HepG2 (cell line): Measurements from ENCODE around the gene MBD2. TPM values are rescaled to one million over a fixed set of nuclear protein-coding genes. Genes with fewer than 3 reads are reported as not detected.

Experiments
- CHD2 ChIP-seq: IDR thresholded peaks from 2 replicates; pipeline ENCODE4 v1.6.1; 2011; ENCODE audit warnings: low read depth, low read length, improper control_type of control experiment
- FOXJ3 ChIP-seq: sonication (generic); formaldehyde crosslinking; IDR thresholded peaks from 2 replicates; pipeline ENCODE4 v1.4.0; 2020; ENCODE audit warnings: missing genetic modification reagents, mild to moderate bottlenecking, borderline replicate concordance
- HOMEZ ChIP-seq: IDR thresholded peaks from 2 replicates; pipeline ENCODE4 v1.6.1; 2016; ENCODE audit warnings: low read depth
- KAT2B ChIP-seq: fragments of 150-350 bp; IDR thresholded peaks from 2 replicates; pipeline ENCODE4 v1.6.1; 2014; ENCODE audit warnings: low read depth, low read length, borderline replicate concordance
- KLF11 ChIP-seq: IDR thresholded peaks from 2 replicates; pipeline ENCODE4 v1.6.1; 2016; ENCODE audit warnings: missing compliant biosample characterization
- KMT2B ChIP-seq: IDR thresholded peaks from 2 replicates; pipeline ENCODE4 v1.6.1; 2016; ENCODE audit warnings: missing genetic modification reagents, missing compliant biosample characterization
- NBN ChIP-seq: fragments of 450-650 bp; conservative IDR thresholded peaks from 2 replicates; pipeline ENCODE4 v1.6.1; 2017
- NR0B2 ChIP-seq: sonication (generic); formaldehyde crosslinking; IDR thresholded peaks from 2 replicates; pipeline ENCODE4 v1.4.0; 2020; ENCODE audit warnings: mild to moderate bottlenecking, missing genetic modification reagents
- RBFOX2 ChIP-seq: fragments of 200-400 bp; formaldehyde crosslinking; IDR thresholded peaks from 2 replicates; pipeline ENCODE4 v1.6.1; 2017; ENCODE audit warnings: low read depth, mild to moderate bottlenecking, low read length
- RFX3 ChIP-seq: IDR thresholded peaks from 2 replicates; pipeline ENCODE4 v1.6.1; 2016; ENCODE audit warnings: missing biosample characterization, missing genetic modification reagents
- RFXANK ChIP-seq: IDR thresholded peaks from 2 replicates; pipeline ENCODE4 v1.6.1; 2016
- TEAD3 ChIP-seq: optimal IDR thresholded peaks from 2 replicates; pipeline ENCODE3; 2016; ENCODE audit warnings: borderline replicate concordance
- ZNF12 ChIP-seq: sonication (generic); formaldehyde crosslinking; IDR thresholded peaks from 2 replicates; pipeline ENCODE4 v1.5.0; 2020; ENCODE audit warnings: missing genetic modification reagents
- ZNF138 ChIP-seq: sonication (generic); formaldehyde crosslinking; IDR thresholded peaks from 2 replicates; pipeline ENCODE4 v1.5.0; 2020; ENCODE audit warnings: mild to moderate bottlenecking, low read depth, missing genetic modification reagents
- ZNF232 ChIP-seq: sonication (generic); formaldehyde crosslinking; IDR thresholded peaks from 2 replicates; pipeline ENCODE4 v1.4.0; 2020; ENCODE audit warnings: missing genetic modification reagents, borderline replicate concordance
- ZNF33B ChIP-seq: sonication (generic); formaldehyde crosslinking; IDR thresholded peaks from 2 replicates; pipeline ENCODE4 v1.5.1; 2020; ENCODE audit warnings: mild to moderate bottlenecking, missing genetic modification reagents
- ZNF614 ChIP-seq: IDR thresholded peaks from 2 replicates; pipeline ENCODE4 v1.6.1; 2018; ENCODE audit warnings: missing biosample characterization, missing genetic modification reagents, inconsistent platforms, borderline replicate concordance
- ZNF678 ChIP-seq: sonication (generic); formaldehyde crosslinking; IDR thresholded peaks from 2 replicates; pipeline ENCODE4 v1.4.0; 2020; ENCODE audit warnings: mild to moderate bottlenecking, missing genetic modification reagents
- ZNF7 ChIP-seq: IDR thresholded peaks from 2 replicates; pipeline ENCODE4 v1.6.1; 2016; ENCODE audit warnings: missing biosample characterization, missing genetic modification reagents
- ZNF777 ChIP-seq: sonication (generic); formaldehyde crosslinking; IDR thresholded peaks from 2 replicates; pipeline ENCODE4 v1.4.0; 2020; ENCODE audit warnings: missing genetic modification reagents
- ZNF784 ChIP-seq: sonication (generic); formaldehyde crosslinking; IDR thresholded peaks from 2 replicates; pipeline ENCODE4 v1.5.1; 2020; ENCODE audit warnings: missing genetic modification reagents, mild to moderate bottlenecking, borderline replicate concordance
- ZSCAN9 ChIP-seq: IDR thresholded peaks from 2 replicates; pipeline ENCODE4 v1.6.1; 2016; ENCODE audit warnings: borderline replicate concordance
- polyA plus RNA-seq, 8 experiments: library from polyadenylated mRNA; depleted of rRNA in 3 of 8; stranded (reverse) in 7 of 8; unstranded in 1 of 8; fragments of >200 nt; fragmentation: Illumina TruSeq in 4 of 8; extraction: Trizol in 4 of 8; gene quantifications; 2 replicates each; pipeline versions ENCODE4 v1.2.1 to v1.2.3, GENCODE V29; 2011 to 2016; ENCODE audit warnings: low read depth in 4 of 8, missing spikeins in 1 of 8, mixed read lengths in 1 of 8; ENCODE audit not compliant: insufficient read depth in 1 of 8
- total RNA-seq, 5 experiments: library from RNA; depleted of rRNA; stranded (reverse); fragments of >200 nt; fragmentation: Illumina TruSeq; extraction: Trizol; gene quantifications; 2 replicates each; pipeline ENCODE4 v1.2.3, GENCODE V29; 2016; ENCODE audit warnings: low read depth in 1 of 5
- TF ChIP-seq, protein P1 (sequence below): sonication (generic); formaldehyde crosslinking; IDR thresholded peaks from 2 replicates; pipeline ENCODE4 v1.5.0; 2020; ENCODE audit warnings: mild to moderate bottlenecking, missing genetic modification reagents, borderline replicate concordance
- TF ChIP-seq, protein P2 (sequence below): sonication (generic); formaldehyde crosslinking; IDR thresholded peaks from 2 replicates; pipeline ENCODE4 v1.4.0; 2020; ENCODE audit warnings: missing genetic modification reagents, borderline replicate concordance

The MBD2 gene
- total and polyA plus RNA-seq, 2 of the 13 experiments (the other 11 are each of a cell fraction or from before 2014, with no cell fraction given): 19.1 to 38.5 TPM

DNA sequence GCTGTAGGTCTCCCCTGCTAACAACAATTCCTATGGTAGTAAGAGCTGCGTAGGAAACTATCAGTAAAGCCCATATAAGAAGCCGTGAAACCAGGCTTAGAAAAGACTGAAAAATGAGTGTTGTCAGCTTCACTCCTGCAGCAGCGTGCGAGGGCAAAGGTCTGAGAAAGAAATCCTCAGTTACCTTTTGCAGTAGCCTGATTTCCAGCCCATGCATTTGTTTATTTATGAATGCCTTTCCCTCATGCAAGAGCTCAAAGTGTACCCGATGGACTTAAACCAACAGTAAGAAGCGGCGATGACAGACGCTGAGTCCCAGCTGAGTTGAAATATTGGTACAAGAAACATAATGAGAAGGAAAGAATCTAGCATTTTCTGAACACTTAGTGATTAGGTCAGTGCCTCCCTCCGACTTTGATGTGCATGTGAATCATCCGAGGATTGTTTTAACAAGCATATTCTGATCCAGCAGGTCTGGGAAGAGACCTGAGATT lies 29.8 kb upstream of the MBD2 start (continued):
- TF ChIP-seq, protein P1, sequence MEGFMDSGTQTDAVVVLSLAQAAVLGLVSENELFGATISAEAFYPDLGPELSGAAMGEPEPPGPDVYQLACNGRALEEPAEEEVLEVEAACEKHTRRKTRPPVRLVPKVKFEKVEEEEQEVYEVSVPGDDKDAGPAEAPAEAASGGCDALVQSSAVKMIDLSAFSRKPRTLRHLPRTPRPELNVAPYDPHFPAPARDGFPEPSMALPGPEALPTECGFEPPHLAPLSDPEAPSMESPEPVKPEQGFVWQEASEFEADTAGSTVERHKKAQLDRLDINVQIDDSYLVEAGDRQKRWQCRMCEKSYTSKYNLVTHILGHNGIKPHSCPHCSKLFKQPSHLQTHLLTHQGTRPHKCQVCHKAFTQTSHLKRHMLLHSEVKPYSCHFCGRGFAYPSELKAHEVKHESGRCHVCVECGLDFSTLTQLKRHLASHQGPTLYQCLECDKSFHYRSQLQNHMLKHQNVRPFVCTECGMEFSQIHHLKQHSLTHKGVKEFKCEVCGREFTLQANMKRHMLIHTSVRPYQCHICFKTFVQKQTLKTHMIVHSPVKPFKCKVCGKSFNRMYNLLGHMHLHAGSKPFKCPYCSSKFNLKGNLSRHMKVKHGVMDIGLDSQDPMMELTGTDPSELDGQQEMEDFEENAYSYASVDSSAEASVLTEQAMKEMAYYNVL (CRISPR knock-in tag): no peak
- TF ChIP-seq ZNF678 (CRISPR knock-in tag) (no peak), KMT2B (CRISPR knock-in tag) (peak; percentile 64; the same call in 1 of the 2 replicates), FOXJ3 (CRISPR knock-in tag) (peak; percentile 71; the same call in 1 of the 2 replicates), KAT2B (no peak), RFXANK (no peak), ZNF232 (CRISPR knock-in tag) (no peak), NR0B2 (CRISPR knock-in tag) (no peak), ZNF784 (CRISPR knock-in tag) (0 out of 2 replicates have a peak, but pooled peaks have one; percentile 48), ZNF614 (CRISPR knock-in tag) (peak; percentile 50; the same call in 1 of the 2 replicates), TEAD3 (CRISPR knock-in tag) (peak; percentile 95), ZSCAN9 (CRISPR knock-in tag) (no peak; the same call in 1 of the 2 replicates), CHD2 (no peak), NBN (no peak), RBFOX2 (no peak), RFX3 (CRISPR knock-in tag) (no peak), ZNF7 (CRISPR knock-in tag) (no peak), ZNF33B (peak; percentile 42; the same call in 1 of the 2 replicates), ZNF138 (no peak), HOMEZ (no peak), ZNF12 (CRISPR knock-in tag) (peak; percentile 59; the same call in 1 of the 2 replicates), ZNF777 (CRISPR knock-in tag) (no peak), KLF11 (CRISPR knock-in tag) (no peak)
- TF ChIP-seq, protein P2, sequence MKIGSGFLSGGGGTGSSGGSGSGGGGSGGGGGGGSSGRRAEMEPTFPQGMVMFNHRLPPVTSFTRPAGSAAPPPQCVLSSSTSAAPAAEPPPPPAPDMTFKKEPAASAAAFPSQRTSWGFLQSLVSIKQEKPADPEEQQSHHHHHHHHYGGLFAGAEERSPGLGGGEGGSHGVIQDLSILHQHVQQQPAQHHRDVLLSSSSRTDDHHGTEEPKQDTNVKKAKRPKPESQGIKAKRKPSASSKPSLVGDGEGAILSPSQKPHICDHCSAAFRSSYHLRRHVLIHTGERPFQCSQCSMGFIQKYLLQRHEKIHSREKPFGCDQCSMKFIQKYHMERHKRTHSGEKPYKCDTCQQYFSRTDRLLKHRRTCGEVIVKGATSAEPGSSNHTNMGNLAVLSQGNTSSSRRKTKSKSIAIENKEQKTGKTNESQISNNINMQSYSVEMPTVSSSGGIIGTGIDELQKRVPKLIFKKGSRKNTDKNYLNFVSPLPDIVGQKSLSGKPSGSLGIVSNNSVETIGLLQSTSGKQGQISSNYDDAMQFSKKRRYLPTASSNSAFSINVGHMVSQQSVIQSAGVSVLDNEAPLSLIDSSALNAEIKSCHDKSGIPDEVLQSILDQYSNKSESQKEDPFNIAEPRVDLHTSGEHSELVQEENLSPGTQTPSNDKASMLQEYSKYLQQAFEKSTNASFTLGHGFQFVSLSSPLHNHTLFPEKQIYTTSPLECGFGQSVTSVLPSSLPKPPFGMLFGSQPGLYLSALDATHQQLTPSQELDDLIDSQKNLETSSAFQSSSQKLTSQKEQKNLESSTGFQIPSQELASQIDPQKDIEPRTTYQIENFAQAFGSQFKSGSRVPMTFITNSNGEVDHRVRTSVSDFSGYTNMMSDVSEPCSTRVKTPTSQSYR (CRISPR knock-in tag): no peak
